KMS-11 (cell line): ENCODE results near the gene ACLY.

ENCODE experiments used
- H2AFZ ChIP-seq: fragments of 200-600 bp; sonication (generic); 2 replicates; pipeline ENCODE4 v1.6.1; 2016; ENCODE audit warnings: antibody characterized with exemption, mixed run types, low read depth
- H3K27ac ChIP-seq: fragments of 200-600 bp; sonication (generic); 2 replicates; pipeline ENCODE4 v1.6.1; 2016; ENCODE audit warnings: mild to moderate bottlenecking, mixed run types
- H3K27me3 ChIP-seq: fragments of 200-600 bp; sonication (generic); 2 replicates; pipeline ENCODE4 v1.6.1; 2017; ENCODE audit warnings: mild to moderate bottlenecking, low read depth, mixed run types, moderate library complexity; ENCODE audit not compliant: insufficient read depth
- H3K36me3 ChIP-seq: fragments of 200-600 bp; sonication (generic); 2 replicates; pipeline ENCODE4 v1.6.1; 2017; ENCODE audit warnings: mild to moderate bottlenecking, mixed run types; ENCODE audit not compliant: insufficient read depth
- H3K4me1 ChIP-seq: fragments of 200-600 bp; sonication (generic); 2 replicates; pipeline ENCODE4 v1.6.1; 2016; ENCODE audit warnings: mild to moderate bottlenecking, low read depth, mixed run types; ENCODE audit not compliant: poor library complexity, severe bottlenecking
- H3K4me2 ChIP-seq: fragments of 200-600 bp; sonication (generic); 2 replicates; pipeline ENCODE4 v1.7.0; 2016; ENCODE audit warnings: mild to moderate bottlenecking, mixed run types
- H3K4me3 ChIP-seq: fragments of 200-600 bp; sonication (generic); IDR thresholded peaks from 2 replicates; pipeline ENCODE4 v1.6.1; 2017; ENCODE audit warnings: low read depth, low read length, mixed read lengths; ENCODE audit not compliant: insufficient read depth
- H3K79me2 ChIP-seq: fragments of 200-600 bp; sonication (generic); 2 replicates; pipeline ENCODE4 v1.6.1; 2016; ENCODE audit warnings: low read depth, mixed run types; ENCODE audit not compliant: insufficient read depth
- H3K9ac ChIP-seq: fragments of 200-600 bp; sonication (generic); 2 replicates; pipeline ENCODE4 v1.6.1; 2016; ENCODE audit warnings: mild to moderate bottlenecking, mixed run types
- H4K20me1 ChIP-seq: fragments of 200-600 bp; sonication (generic); 2 replicates; pipeline ENCODE4 v1.6.1; 2016; ENCODE audit warnings: mild to moderate bottlenecking, mixed run types; ENCODE audit not compliant: insufficient read depth
- TF ChIP-seq, protein P1 (sequence below): fragments of 200-600 bp; sonication (generic); conservative IDR thresholded peaks from 2 replicates; pipeline ENCODE4 v1.6.1; 2017; ENCODE audit warnings: low read depth, mild to moderate bottlenecking, antibody characterized with exemption, low read length, moderate library complexity, mixed read lengths

ACLY gene

DNA sequence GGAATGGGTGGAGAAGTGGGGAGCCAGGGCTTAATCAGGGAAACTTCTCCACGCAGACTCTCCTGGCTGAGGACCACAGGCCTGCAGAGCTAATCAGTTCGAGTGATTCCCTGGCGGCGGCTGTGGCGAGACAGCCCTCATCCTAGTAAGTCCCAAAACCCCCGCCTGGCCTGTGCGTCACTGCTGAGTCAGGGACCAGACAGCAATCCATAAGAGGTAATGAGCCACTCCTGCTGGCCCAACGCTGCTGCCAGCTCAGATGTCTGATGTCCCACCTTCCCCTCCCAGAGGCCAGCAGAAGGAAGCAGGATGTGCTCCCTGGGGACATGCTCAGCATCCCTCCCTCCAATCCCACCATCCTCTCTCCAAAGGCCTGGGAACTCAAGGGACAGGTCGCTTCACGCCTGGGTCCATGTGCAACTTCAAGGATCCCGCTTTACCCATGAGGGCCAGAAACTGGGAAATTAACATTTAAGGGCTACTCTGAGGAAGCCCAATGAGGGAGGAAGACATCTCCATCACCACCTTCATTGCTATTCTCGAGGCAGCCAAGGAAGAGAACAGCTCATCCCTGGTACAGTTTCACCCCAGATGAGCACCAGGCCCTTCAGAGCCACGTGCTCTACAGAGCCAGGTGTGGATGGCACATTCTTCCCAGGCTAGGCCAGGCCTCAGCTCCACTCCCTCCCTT is 7.9 kb downstream of the ACLY start:
- Histone ChIP-seq H3K27me3 (no peaks in the 10 kb centered on the region), H3K4me2 (no peak overlapping the region), H3K4me3 (no peak overlapping the region), H3K9ac (no peak overlapping the region), H3K79me2 (peaks cover 44% of the 10 kb centered on the region), H4K20me1 (peaks cover 10% of the 10 kb centered on the region; the same call in 1 of the 2 replicates), H3K4me1 (peaks cover 8% of the 10 kb centered on the region), H3K36me3 (peaks cover 28% of the 10 kb centered on the region; the same call in 1 of the 2 replicates), H2AFZ (no peak overlapping the region), H3K27ac (no peak overlapping the region)
- TF ChIP-seq, protein P1, sequence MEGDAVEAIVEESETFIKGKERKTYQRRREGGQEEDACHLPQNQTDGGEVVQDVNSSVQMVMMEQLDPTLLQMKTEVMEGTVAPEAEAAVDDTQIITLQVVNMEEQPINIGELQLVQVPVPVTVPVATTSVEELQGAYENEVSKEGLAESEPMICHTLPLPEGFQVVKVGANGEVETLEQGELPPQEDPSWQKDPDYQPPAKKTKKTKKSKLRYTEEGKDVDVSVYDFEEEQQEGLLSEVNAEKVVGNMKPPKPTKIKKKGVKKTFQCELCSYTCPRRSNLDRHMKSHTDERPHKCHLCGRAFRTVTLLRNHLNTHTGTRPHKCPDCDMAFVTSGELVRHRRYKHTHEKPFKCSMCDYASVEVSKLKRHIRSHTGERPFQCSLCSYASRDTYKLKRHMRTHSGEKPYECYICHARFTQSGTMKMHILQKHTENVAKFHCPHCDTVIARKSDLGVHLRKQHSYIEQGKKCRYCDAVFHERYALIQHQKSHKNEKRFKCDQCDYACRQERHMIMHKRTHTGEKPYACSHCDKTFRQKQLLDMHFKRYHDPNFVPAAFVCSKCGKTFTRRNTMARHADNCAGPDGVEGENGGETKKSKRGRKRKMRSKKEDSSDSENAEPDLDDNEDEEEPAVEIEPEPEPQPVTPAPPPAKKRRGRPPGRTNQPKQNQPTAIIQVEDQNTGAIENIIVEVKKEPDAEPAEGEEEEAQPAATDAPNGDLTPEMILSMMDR = no peak

DNA sequence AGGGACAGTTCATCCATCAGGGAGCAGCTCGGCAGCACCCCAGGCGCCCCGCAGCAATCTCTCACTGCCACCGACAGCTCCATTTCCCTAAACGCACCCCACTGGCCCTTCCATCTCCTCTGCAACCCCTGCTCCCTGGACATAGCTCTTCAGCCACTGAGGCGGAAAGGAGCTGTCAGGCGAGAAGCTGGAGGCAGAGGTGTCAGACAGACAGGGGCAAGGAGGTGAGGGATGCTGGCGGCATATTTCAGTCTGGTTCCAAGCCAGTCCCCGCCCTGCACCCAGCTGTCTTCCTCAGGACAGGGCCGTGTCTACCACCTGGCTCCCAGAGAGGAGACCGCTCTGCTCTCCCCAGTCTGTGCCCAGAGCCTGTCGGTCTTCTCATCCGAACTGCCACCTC is 9.7 kb downstream of the ACLY start:
- no peak overlapping the region for H3K4me2 ChIP-seq
- no peak overlapping the region for H3K9ac ChIP-seq
- H3K79me2 ChIP-seq = peaks cover 26% of the 10 kb centered on the region; the same call in 1 of the 2 replicates
- no peaks in the 10 kb centered on the region for H4K20me1 ChIP-seq
- no peaks in the 10 kb centered on the region for H3K27me3 ChIP-seq
- no peak overlapping the region for H2AFZ ChIP-seq
- no peaks in the 10 kb centered on the region for H3K4me1 ChIP-seq
- H3K27ac ChIP-seq = no peak overlapping the region
- TF ChIP-seq, protein P1 = no peak
- no peak overlapping the region for H3K4me3 ChIP-seq
- peaks cover 34% of the 10 kb centered on the region; the same call in 1 of the 2 replicates for H3K36me3 ChIP-seq

DNA sequence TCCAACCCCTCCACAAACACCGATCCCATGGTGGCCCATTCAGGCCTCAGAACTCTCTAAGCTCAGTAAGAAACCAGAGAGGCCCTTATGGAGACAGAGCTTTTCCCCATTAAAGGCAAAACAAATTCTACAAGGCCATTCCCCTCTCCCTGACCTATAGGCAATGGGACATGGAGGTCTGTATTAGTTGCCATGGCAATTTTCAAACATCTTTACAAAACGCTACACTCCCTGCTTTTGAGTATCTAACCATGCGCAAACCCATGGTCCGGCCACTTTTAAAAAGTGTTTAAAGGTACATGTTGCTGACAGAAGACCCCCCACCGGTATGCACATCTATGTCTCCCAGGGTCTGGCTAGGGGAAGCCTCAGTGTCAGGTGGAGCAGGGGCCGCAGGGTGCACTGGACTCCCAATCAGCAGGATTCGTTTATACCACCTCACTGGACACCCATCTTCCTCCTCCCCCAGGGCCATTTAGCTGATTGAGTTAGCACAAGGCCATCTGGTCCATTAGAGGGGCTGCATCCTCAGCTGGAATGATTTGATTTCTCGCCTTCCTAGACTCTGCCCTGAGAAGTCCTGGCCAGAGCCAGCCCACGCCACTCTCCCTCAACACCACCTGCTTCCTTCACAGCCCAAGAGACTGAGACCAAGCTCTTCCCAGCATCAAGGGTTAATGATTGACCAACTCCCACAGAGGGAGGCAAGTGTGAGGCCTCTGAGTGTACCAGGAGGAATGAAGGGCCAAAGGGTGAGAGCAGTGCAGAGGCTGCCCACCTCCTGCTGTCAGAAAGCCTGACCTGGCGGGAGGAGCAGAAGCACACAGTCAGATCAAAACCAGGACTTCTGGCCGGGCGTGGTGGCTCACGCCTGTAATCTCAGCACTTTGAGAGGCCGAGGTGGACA is 10.9 kb downstream of the ACLY start:
- Histone ChIP-seq H3K4me3 (no peak overlapping the region), H2AFZ (no peak overlapping the region), H3K9ac (no peak overlapping the region), H3K27ac (no peak overlapping the region), H3K27me3 (no peaks in the 10 kb centered on the region), H3K4me2 (no peak overlapping the region), H3K79me2 (peaks cover 14% of the 10 kb centered on the region; the same call in 1 of the 2 replicates), H4K20me1 (no peaks in the 10 kb centered on the region), H3K4me1 (no peaks in the 10 kb centered on the region), H3K36me3 (peaks cover 26% of the 10 kb centered on the region; the same call in 1 of the 2 replicates)
- TF ChIP-seq, protein P1 = no peak

DNA sequence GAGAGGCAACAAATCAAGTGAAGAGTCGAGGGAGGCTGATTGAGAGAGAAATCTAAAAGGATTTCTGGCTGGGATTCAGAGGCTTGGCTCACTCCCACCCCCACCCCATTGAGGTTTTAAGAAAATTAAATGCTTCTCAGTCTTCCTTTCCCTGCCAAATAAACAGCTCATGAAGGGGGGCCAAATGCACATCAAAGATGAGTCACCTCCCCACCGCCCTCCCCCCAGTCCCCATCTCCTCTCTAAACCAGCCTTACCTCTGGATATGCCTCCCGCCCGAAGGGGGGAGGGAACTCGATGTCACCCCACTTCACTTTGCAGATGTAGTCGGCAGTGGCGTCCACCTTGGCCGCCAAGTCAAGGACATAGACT is 11.6 kb downstream of the ACLY start:
- no peak overlapping the region for H3K4me2 ChIP-seq
- no peak overlapping the region for H3K4me3 ChIP-seq
- H3K79me2 ChIP-seq = peaks cover 7% of the 10 kb centered on the region; the same call in 1 of the 2 replicates
- TF ChIP-seq, protein P1 = no peak
- H4K20me1 ChIP-seq = no peaks in the 10 kb centered on the region
- H2AFZ ChIP-seq = no peak overlapping the region
- no peaks in the 10 kb centered on the region for H3K27me3 ChIP-seq
- peaks cover 24% of the 10 kb centered on the region; the same call in 1 of the 2 replicates for H3K36me3 ChIP-seq
- no peak overlapping the region for H3K9ac ChIP-seq
- H3K4me1 ChIP-seq = no peaks in the 10 kb centered on the region
- H3K27ac ChIP-seq = no peak overlapping the region
